ENCODE measurements around the gene AGER. TPM values are rescaled to one million over a fixed set of nuclear protein-coding genes. Genes with fewer than 3 reads are reported as not detected.

Gene AGER
- polyA plus RNA-seq, 2 donors = 3.5 to 8.3 TPM

GRCh38 chr6:32179766-32180405, 4.2 kb downstream of the AGER start:
- Histone ChIP-seq H3K9me3 (ENCODE audit: control insufficient read depth in 2 of 2, insufficient read depth in 1 of 2, low read depth in 1 of 2, low read length in 1 of 2) (no peaks in the 10 kb centered on the region), H3K27ac (ENCODE audit: low read depth in 2 of 2, low read length in 1 of 2) (no peak overlapping the region), H3K4me3 (ENCODE audit: low read depth in 1 of 2, low read length in 2 of 2) (no peak overlapping the region), H3K4me1 (ENCODE audit: control insufficient read depth in 2 of 2, insufficient read depth in 2 of 2, low read length in 1 of 2) (peaks cover 4 to 10% of the 10 kb centered on the region in 2 donors), H3K36me3 (ENCODE audit: control insufficient read depth in 2 of 2, insufficient read depth in 2 of 2, low read length in 1 of 2) (peaks cover 2 to 8% of the 10 kb centered on the region in 2 donors), H3K27me3 (ENCODE audit: control insufficient read depth in 1 of 2, insufficient read depth in 2 of 2, low read length in 2 of 2) (no peaks in the 10 kb centered on the region)
- 62 to 68% methylated on average over 10 of the region's 10 CpGs for WGBS, 2 donors

DNA sequence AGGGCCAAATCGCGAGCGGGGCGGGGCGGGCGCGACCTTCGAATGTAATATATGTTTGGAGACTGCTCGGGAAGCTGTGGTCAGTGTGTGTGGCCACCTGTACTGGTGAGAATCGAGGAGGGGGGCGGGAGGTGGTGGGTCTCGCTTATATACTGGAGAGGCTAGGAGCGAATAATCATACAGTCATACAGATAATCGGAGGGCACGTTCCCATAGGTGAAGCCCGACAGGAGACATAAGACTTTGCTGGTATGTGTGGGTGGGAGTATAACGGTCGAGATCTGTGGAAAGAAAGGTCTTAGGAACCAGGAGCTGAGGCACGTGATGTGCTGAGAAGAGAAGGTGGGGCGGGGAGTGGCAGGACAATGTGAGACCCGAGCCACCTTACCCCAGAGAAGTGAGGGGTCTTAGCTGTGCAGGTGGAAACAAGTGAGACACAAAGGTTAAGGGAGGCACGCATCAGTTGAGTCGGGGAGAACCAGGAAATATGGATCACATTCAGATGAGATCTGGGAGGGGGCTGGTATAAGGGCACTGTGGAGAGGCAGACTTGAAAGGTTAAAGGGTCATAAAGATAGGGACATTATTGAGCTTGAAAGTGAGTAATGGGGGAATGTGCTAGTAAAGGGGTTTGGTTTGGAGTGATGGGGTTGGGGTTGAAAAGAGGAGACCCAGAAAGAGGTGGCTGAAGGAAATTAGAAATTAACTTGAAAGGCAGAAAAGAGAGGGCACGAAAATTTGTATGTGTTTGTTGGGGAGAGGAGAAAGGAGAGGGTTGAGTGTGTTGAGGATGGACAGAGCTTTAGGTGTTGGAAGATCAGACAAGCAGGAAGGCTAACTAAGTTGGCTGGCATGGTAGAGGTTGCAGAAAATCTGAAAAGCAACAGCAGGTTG, 5.3 kb downstream of the AGER start:
- Histone ChIP-seq H3K36me3 (ENCODE audit: control insufficient read depth in 2 of 2, insufficient read depth in 2 of 2, low read length in 1 of 2) (peaks cover 2 to 8% of the 10 kb centered on the region in 2 donors), H3K4me1 (ENCODE audit: control insufficient read depth in 2 of 2, insufficient read depth in 2 of 2, low read length in 1 of 2) (peaks cover 4 to 10% of the 10 kb centered on the region in 2 donors), H3K27me3 (ENCODE audit: control insufficient read depth in 1 of 2, insufficient read depth in 2 of 2, low read length in 2 of 2) (no peaks in the 10 kb centered on the region), H3K4me3 (ENCODE audit: low read depth in 1 of 2, low read length in 2 of 2) (peak overlapping the region; percentile 64 to 89), H3K27ac (ENCODE audit: low read depth in 2 of 2, low read length in 1 of 2) (peak overlapping the region; percentile 88 to 90), H3K9me3 (ENCODE audit: control insufficient read depth in 2 of 2, insufficient read depth in 1 of 2, low read depth in 1 of 2, low read length in 1 of 2) (no peaks in the 10 kb centered on the region)
- 2 to 3% methylated on average over 24 of the region's 24 CpGs for WGBS, 2 donors

- peak within 1 kb of the TSS; percentile 88 to 97 for H3K27ac ChIP-seq (ENCODE audit: low read depth in 2 of 2, low read length in 1 of 2)
- peak within 1 kb of the TSS; percentile 64 to 89 for H3K4me3 ChIP-seq (ENCODE audit: low read depth in 1 of 2, low read length in 2 of 2)
- WGBS, 2 donors = 0 to 1% methylated on average over 33 of the region's 33 CpGs
- no peaks in the 10 kb centered on the region for H3K9me3 ChIP-seq (ENCODE audit: control insufficient read depth in 2 of 2, insufficient read depth in 1 of 2, low read depth in 1 of 2, low read length in 1 of 2)
- peaks cover 4 to 10% of the 10 kb centered on the region in 2 donors for H3K4me1 ChIP-seq (ENCODE audit: control insufficient read depth in 2 of 2, insufficient read depth in 2 of 2, low read length in 1 of 2)
- no peaks in the 10 kb centered on the region for H3K27me3 ChIP-seq (ENCODE audit: control insufficient read depth in 1 of 2, insufficient read depth in 2 of 2, low read length in 2 of 2)
- peaks cover 2 to 4% of the 10 kb centered on the region in 2 donors for H3K36me3 ChIP-seq (ENCODE audit: control insufficient read depth in 2 of 2, insufficient read depth in 2 of 2, low read length in 1 of 2)
These were observed 6.1 kb downstream of the AGER start, which contains the start of gene RNF5 for GRCh38 chr6:32177788-32178546. Gene RNF5, plus strand, starts transcription at chr6:32178405. Its CDS starts 107 bp downstream, at chr6:32178512.

DNA sequence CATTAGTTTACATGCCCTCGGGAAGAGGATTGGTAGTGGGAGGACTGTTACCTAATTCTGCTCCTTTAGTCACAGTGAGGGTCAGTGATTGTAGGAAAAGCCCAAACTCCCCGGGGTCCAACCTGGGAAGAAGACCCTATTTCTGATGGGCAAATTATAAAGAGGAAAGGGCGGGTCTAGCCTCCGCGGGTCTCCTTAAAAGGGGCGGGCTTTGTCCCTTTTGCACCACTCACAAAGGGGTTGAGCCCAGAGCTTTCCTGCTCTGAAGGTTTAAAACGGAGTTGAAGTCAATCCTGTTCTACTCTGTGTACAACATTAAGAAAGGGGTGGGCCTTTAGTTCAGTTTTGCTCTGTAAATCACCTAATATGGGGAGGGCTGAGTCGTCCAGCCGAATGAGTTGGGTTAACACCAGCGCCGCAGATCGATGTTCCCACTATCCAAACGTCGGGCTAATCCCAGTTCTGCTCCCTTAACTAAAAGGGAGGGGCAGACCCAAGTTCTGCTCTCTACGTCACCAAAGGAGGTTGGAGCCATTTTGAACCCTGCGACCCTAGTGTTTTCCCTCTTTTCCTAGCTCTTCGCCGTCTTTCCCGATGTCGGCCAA, 6.8 kb downstream of the AGER start:
- Histone ChIP-seq H3K36me3 (ENCODE audit: control insufficient read depth in 2 of 2, insufficient read depth in 2 of 2, low read length in 1 of 2) (peaks cover 0 to 2% of the 10 kb centered on the region in 2 donors), H3K27me3 (ENCODE audit: control insufficient read depth in 1 of 2, insufficient read depth in 2 of 2, low read length in 2 of 2) (no peaks in the 10 kb centered on the region), H3K4me3 (ENCODE audit: low read depth in 1 of 2, low read length in 2 of 2) (peak overlapping the region; percentile 64 to 89), H3K27ac (ENCODE audit: low read depth in 2 of 2, low read length in 1 of 2) (peak overlapping the region; percentile 88 to 97), H3K4me1 (ENCODE audit: control insufficient read depth in 2 of 2, insufficient read depth in 2 of 2, low read length in 1 of 2) (peaks cover 2 to 10% of the 10 kb centered on the region in 2 donors), H3K9me3 (ENCODE audit: control insufficient read depth in 2 of 2, insufficient read depth in 1 of 2, low read depth in 1 of 2, low read length in 1 of 2) (no peaks in the 10 kb centered on the region)
- 0 to 1% methylated on average over 20 of the region's 20 CpGs for WGBS, 2 donors

DNA sequence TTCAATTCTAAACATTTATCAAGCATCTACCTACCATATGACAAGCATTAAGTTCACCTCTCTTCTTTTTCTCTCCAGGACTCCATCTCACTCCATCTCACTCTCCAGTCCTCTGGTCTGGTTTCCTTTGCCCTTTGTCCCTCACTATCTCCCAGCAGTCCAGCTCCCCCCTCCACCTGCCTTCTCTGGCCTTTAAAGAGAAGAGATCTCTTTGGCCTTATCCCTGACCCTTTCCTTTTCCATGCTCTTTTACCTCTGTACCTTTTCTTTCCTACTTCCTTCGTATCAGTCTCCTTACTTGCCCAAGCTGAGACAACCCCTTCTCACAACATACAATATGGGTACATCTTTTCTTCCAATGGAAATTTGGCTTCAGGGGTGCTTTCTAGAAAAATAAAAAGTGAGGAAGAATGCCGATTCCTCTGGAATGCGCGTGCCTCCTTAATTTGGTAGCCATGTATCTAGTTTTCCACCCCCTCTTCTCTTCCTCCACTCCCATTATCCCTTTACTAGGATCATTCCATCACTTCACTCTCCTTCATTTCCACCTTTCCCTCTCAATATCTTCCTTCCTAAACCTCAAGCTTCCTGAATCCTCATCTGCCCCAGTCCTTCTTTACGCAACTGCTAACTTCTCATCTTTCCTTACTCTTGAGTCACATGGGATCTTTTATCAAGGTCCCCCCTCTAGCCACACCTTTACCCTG, 7.4 kb downstream of the AGER start:
- Histone ChIP-seq H3K36me3 (ENCODE audit: control insufficient read depth in 2 of 2, insufficient read depth in 2 of 2, low read length in 1 of 2) (no peaks in the 10 kb centered on the region), H3K4me3 (ENCODE audit: low read depth in 1 of 2, low read length in 2 of 2) (peak overlapping the region; percentile 64 to 89), H3K4me1 (ENCODE audit: control insufficient read depth in 2 of 2, insufficient read depth in 2 of 2, low read length in 1 of 2) (peaks cover 2 to 10% of the 10 kb centered on the region in 2 donors), H3K27ac (ENCODE audit: low read depth in 2 of 2, low read length in 1 of 2) (peak overlapping the region; percentile 88 to 97), H3K27me3 (ENCODE audit: control insufficient read depth in 1 of 2, insufficient read depth in 2 of 2, low read length in 2 of 2) (no peaks in the 10 kb centered on the region), H3K9me3 (ENCODE audit: control insufficient read depth in 2 of 2, insufficient read depth in 1 of 2, low read depth in 1 of 2, low read length in 1 of 2) (no peaks in the 10 kb centered on the region)
- 9 to 15% methylated on average over 5 of the region's 5 CpGs for WGBS, 2 donors

DNA sequence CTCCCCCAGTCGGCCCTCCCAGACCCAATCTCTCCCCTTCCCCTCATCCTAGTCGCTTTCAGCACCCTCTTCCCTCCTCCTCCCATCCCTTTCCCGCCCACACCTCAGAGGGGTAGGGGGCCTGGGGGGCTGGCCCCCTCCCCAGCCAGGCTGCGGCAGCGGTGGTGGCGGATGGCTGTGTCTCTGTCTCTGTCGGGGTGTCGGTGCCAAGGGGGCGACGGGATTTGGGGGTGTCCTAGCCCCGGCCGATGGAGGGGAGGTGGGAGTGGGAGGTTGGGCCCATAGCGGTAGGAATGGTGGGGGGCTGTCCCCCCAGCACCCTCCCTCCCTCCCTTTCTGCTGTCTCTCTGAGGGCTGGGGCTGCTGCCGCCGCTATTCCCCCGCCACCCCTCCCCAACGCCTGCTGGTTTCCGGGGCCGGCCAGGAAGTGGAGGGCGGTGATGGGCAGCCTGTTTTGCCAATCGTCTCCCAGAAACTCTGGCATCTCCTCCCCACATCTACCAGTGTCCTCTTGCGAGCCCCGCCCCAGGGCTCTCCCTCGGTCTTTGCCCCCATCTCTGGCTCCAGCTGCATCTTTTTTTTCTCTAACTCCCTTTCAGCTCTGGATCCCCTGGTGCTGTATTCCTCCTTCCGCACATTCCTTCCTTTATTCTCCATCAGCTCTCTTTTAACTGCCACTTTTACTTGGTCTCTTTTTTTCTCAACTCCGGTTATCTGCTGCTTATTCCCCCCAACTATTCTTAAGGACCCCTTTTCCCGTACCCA, 8.2 kb downstream of the AGER start, which contains the start of gene AGPAT1:
Gene AGPAT1 (minus strand): TSS at position 374 of the 765 bp plus-strand sequence. CDS start 4,588 bp downstream, outside the sequence.
- WGBS, 2 donors = 0 to 1% methylated on average over 19 to 27 of the region's 27 CpGs
- H3K27me3 ChIP-seq (ENCODE audit: control insufficient read depth in 1 of 2, insufficient read depth in 2 of 2, low read length in 2 of 2) = no peaks in the 10 kb centered on the region
- H3K27ac ChIP-seq (ENCODE audit: low read depth in 2 of 2, low read length in 1 of 2) = peak within 1 kb of the TSS; percentile 88 to 97
- no peaks in the 10 kb centered on the region for H3K9me3 ChIP-seq (ENCODE audit: control insufficient read depth in 2 of 2, insufficient read depth in 1 of 2, low read depth in 1 of 2, low read length in 1 of 2)
- H3K36me3 ChIP-seq (ENCODE audit: control insufficient read depth in 2 of 2, insufficient read depth in 2 of 2, low read length in 1 of 2) = peaks cover 0 to 5% of the 10 kb centered on the region in 2 donors
- peaks cover 2 to 6% of the 10 kb centered on the region in 2 donors for H3K4me1 ChIP-seq (ENCODE audit: control insufficient read depth in 2 of 2, insufficient read depth in 2 of 2, low read length in 1 of 2)
- peak within 1 kb of the TSS; percentile 81 to 89 for H3K4me3 ChIP-seq (ENCODE audit: low read depth in 1 of 2, low read length in 2 of 2)

DNA sequence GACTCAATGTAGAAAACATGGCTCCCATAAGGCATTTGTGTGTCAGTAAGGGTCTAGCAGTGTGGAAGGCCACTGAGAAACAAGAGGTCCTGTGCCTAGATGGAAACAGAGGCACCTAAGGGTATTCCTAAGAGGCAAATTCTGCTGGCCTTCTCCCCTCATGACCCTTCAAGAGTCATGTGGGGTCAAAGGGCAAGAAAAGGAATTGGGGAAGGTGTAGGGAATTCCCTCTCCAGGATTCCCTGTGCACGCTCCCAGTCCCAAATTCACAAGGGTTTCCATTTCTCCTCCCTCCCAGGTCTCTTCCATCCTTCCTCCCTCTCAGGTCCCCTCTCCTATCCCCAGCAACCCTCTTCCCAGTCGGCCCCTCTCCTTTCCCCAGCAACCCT, 8.7 kb downstream of the AGER start:
- H3K9me3 ChIP-seq (ENCODE audit: control insufficient read depth in 2 of 2, insufficient read depth in 1 of 2, low read depth in 1 of 2, low read length in 1 of 2) = no peaks in the 10 kb centered on the region
- WGBS, 2 donors = 10 to 14% methylated on average over 2 of the region's 2 CpGs
- peak overlapping the region; percentile 79 to 91 for H3K27ac ChIP-seq (ENCODE audit: low read depth in 2 of 2, low read length in 1 of 2)
- H3K4me3 ChIP-seq (ENCODE audit: low read depth in 1 of 2, low read length in 2 of 2) = peak overlapping the region; percentile 81 to 89
- peaks cover 2 to 6% of the 10 kb centered on the region in 2 donors for H3K4me1 ChIP-seq (ENCODE audit: control insufficient read depth in 2 of 2, insufficient read depth in 2 of 2, low read length in 1 of 2)
- H3K36me3 ChIP-seq (ENCODE audit: control insufficient read depth in 2 of 2, insufficient read depth in 2 of 2, low read length in 1 of 2) = peaks cover 0 to 8% of the 10 kb centered on the region in 2 donors
- no peaks in the 10 kb centered on the region for H3K27me3 ChIP-seq (ENCODE audit: control insufficient read depth in 1 of 2, insufficient read depth in 2 of 2, low read length in 2 of 2)

GRCh38 chr6:32174416-32174815, 9.6 kb downstream of the AGER start:
- H3K4me3 ChIP-seq (ENCODE audit: low read depth in 1 of 2, low read length in 2 of 2) = no peak overlapping the region
- peaks cover 2 to 6% of the 10 kb centered on the region in 2 donors for H3K4me1 ChIP-seq (ENCODE audit: control insufficient read depth in 2 of 2, insufficient read depth in 2 of 2, low read length in 1 of 2)
- peaks cover 0 to 16% of the 10 kb centered on the region in 2 donors for H3K36me3 ChIP-seq (ENCODE audit: control insufficient read depth in 2 of 2, insufficient read depth in 2 of 2, low read length in 1 of 2)
- 84 to 88% methylated on average over 1 of the region's 1 CpG for WGBS, 2 donors
- H3K27me3 ChIP-seq (ENCODE audit: control insufficient read depth in 1 of 2, insufficient read depth in 2 of 2, low read length in 2 of 2) = no peaks in the 10 kb centered on the region
- H3K9me3 ChIP-seq (ENCODE audit: control insufficient read depth in 2 of 2, insufficient read depth in 1 of 2, low read depth in 1 of 2, low read length in 1 of 2) = no peaks in the 10 kb centered on the region
- H3K27ac ChIP-seq (ENCODE audit: low read depth in 2 of 2, low read length in 1 of 2) = no peak overlapping the region
